ENCODE data around the gene DAPK1. TPM values are rescaled to one million over a fixed set of nuclear protein-coding genes. Genes with fewer than 3 reads are reported as not detected.

Gene DAPK1
- total and polyA plus RNA-seq, 10 of the 15 experiments (the other 5 are each of a cell fraction or from before 2014, with no cell fraction given) = 8.2 to 94.7 (median 51.6) TPM

DNA sequence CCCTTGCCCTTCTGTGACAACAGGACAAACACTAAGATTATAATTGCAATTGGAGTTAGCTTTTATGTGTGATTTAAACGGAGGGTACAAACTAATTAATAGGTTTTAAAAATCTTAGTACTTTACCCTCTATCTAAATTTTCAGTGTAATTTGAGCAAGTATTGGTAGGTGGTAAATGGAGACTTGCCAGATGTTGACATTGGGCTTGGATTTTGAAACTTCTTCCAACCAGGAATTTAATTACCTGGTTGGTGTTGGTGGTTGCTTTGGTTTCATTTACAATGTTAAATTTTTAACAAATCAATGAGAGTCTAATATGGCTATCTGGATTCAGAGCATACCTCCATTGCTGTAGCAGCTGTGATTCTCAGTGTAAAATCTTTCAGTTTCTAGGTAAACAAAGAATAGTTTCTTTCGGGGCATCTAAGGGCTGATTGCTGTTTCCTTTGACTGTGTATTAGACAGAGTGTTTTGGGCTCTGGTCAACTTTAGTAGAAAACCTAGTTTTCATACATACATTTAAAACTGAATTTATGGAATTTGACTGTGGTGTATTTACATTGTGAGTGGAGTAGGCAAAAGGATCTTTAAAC lies 1.9 kb downstream of the DAPK1 start (continued):
- TF ChIP-seq, protein P1, sequence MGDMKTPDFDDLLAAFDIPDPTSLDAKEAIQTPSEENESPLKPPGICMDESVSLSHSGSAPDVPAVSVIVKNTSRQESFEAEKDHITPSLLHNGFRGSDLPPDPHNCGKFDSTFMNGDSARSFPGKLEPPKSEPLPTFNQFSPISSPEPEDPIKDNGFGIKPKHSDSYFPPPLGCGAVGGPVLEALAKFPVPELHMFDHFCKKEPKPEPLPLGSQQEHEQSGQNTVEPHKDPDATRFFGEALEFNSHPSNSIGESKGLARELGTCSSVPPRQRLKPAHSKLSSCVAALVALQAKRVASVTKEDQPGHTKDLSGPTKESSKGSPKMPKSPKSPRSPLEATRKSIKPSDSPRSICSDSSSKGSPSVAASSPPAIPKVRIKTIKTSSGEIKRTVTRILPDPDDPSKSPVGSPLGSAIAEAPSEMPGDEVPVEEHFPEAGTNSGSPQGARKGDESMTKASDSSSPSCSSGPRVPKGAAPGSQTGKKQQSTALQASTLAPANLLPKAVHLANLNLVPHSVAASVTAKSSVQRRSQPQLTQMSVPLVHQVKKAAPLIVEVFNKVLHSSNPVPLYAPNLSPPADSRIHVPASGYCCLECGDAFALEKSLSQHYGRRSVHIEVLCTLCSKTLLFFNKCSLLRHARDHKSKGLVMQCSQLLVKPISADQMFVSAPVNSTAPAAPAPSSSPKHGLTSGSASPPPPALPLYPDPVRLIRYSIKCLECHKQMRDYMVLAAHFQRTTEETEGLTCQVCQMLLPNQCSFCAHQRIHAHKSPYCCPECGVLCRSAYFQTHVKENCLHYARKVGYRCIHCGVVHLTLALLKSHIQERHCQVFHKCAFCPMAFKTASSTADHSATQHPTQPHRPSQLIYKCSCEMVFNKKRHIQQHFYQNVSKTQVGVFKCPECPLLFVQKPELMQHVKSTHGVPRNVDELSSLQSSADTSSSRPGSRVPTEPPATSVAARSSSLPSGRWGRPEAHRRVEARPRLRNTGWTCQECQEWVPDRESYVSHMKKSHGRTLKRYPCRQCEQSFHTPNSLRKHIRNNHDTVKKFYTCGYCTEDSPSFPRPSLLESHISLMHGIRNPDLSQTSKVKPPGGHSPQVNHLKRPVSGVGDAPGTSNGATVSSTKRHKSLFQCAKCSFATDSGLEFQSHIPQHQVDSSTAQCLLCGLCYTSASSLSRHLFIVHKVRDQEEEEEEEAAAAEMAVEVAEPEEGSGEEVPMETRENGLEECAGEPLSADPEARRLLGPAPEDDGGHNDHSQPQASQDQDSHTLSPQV (IDR thresholded peaks at IDR 0.05) = no peak
- no peak for TF ChIP-seq MYC (IDR thresholded peaks at IDR 0.05; ENCODE audit: insufficient read depth, insufficient read length, insufficient replicate concordance, low read length, severe bottlenecking)
- 0 out of 2 replicates have a peak, but pooled peaks have one; percentile 17 for TF ChIP-seq IKZF1 (conservative IDR thresholded peaks at IDR 0.05)
- peak; percentile 15; the same call in 1 of the 2 replicates for TF ChIP-seq MXI1 (IDR thresholded peaks at IDR 0.05; ENCODE audit: low read depth, low read length)
- TF ChIP-seq SUZ12 (IDR thresholded peaks at IDR 0.05; ENCODE audit: unreplicated experiment) = no peak
- TF ChIP-seq, protein P2, sequence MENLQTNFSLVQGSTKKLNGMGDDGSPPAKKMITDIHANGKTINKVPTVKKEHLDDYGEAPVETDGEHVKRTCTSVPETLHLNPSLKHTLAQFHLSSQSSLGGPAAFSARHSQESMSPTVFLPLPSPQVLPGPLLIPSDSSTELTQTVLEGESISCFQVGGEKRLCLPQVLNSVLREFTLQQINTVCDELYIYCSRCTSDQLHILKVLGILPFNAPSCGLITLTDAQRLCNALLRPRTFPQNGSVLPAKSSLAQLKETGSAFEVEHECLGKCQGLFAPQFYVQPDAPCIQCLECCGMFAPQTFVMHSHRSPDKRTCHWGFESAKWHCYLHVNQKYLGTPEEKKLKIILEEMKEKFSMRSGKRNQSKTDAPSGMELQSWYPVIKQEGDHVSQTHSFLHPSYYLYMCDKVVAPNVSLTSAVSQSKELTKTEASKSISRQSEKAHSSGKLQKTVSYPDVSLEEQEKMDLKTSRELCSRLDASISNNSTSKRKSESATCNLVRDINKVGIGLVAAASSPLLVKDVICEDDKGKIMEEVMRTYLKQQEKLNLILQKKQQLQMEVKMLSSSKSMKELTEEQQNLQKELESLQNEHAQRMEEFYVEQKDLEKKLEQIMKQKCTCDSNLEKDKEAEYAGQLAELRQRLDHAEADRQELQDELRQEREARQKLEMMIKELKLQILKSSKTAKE (IDR thresholded peaks at IDR 0.05; ENCODE audit: low read depth, poor library complexity, severe bottlenecking) = no peak
- no peak for TF ChIP-seq NFYA (IDR thresholded peaks at IDR 0.05; ENCODE audit: borderline replicate concordance, low read depth, low read length)
- no peak for TF ChIP-seq ZSCAN29 (IDR thresholded peaks at IDR 0.05)
- TF ChIP-seq, protein P3, sequence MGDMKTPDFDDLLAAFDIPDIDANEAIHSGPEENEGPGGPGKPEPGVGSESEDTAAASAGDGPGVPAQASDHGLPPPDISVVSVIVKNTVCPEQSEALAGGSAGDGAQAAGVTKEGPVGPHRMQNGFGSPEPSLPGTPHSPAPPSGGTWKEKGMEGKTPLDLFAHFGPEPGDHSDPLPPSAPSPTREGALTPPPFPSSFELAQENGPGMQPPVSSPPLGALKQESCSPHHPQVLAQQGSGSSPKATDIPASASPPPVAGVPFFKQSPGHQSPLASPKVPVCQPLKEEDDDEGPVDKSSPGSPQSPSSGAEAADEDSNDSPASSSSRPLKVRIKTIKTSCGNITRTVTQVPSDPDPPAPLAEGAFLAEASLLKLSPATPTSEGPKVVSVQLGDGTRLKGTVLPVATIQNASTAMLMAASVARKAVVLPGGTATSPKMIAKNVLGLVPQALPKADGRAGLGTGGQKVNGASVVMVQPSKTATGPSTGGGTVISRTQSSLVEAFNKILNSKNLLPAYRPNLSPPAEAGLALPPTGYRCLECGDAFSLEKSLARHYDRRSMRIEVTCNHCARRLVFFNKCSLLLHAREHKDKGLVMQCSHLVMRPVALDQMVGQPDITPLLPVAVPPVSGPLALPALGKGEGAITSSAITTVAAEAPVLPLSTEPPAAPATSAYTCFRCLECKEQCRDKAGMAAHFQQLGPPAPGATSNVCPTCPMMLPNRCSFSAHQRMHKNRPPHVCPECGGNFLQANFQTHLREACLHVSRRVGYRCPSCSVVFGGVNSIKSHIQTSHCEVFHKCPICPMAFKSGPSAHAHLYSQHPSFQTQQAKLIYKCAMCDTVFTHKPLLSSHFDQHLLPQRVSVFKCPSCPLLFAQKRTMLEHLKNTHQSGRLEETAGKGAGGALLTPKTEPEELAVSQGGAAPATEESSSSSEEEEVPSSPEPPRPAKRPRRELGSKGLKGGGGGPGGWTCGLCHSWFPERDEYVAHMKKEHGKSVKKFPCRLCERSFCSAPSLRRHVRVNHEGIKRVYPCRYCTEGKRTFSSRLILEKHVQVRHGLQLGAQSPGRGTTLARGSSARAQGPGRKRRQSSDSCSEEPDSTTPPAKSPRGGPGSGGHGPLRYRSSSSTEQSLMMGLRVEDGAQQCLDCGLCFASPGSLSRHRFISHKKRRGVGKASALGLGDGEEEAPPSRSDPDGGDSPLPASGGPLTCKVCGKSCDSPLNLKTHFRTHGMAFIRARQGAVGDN (IDR thresholded peaks at IDR 0.05) = 0 out of 2 replicates have a peak, but pooled peaks have one; percentile 4
- 0 out of 2 replicates have a peak, but pooled peaks have one; percentile 29 for TF ChIP-seq SIN3A (IDR thresholded peaks at IDR 0.05; ENCODE audit: low read depth, low read length)
- no peak for TF ChIP-seq RELA (IDR thresholded peaks at IDR 0.05; ENCODE audit: borderline replicate concordance, partially characterized antibody)
- no peak for TF ChIP-seq PML (IDR thresholded peaks at IDR 0.05; ENCODE audit: low read length)
- TF ChIP-seq TBL1XR1 (IDR thresholded peaks at IDR 0.05; ENCODE audit: low read depth, low read length) = no peak
- TF ChIP-seq, protein P4, sequence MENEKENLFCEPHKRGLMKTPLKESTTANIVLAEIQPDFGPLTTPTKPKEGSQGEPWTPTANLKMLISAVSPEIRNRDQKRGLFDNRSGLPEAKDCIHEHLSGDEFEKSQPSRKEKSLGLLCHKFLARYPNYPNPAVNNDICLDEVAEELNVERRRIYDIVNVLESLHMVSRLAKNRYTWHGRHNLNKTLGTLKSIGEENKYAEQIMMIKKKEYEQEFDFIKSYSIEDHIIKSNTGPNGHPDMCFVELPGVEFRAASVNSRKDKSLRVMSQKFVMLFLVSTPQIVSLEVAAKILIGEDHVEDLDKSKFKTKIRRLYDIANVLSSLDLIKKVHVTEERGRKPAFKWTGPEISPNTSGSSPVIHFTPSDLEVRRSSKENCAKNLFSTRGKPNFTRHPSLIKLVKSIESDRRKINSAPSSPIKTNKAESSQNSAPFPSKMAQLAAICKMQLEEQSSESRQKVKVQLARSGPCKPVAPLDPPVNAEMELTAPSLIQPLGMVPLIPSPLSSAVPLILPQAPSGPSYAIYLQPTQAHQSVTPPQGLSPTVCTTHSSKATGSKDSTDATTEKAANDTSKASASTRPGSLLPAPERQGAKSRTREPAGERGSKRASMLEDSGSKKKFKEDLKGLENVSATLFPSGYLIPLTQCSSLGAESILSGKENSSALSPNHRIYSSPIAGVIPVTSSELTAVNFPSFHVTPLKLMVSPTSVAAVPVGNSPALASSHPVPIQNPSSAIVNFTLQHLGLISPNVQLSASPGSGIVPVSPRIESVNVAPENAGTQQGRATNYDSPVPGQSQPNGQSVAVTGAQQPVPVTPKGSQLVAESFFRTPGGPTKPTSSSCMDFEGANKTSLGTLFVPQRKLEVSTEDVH (IDR thresholded peaks at IDR 0.05; ENCODE audit: low read depth, partially characterized antibody) = no peak
